GM18499 (cell line): ENCODE results near the gene OR4F17.
"Not testable (repeated sequence)": the region's sequence is repeated elsewhere in the genome, so short reads cannot be mapped to it uniquely, and the experiment has no call there.

Experiments used
- ATAC-seq: cut with Tn5 transposase; IDR thresholded peaks from one replicate; pipeline ENCODE4 v1.9.1; 2021; ENCODE audit warnings: moderate number of reproducible peaks; ENCODE audit not compliant: insufficient read depth, unreplicated experiment

Gene OR4F17, protein sequence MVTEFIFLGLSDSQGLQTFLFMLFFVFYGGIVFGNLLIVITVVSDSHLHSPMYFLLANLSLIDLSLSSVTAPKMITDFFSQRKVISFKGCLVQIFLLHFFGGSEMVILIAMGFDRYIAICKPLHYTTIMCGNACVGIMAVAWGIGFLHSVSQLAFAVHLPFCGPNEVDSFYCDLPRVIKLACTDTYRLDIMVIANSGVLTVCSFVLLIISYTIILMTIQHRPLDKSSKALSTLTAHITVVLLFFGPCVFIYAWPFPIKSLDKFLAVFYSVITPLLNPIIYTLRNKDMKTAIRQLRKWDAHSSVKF

DNA sequence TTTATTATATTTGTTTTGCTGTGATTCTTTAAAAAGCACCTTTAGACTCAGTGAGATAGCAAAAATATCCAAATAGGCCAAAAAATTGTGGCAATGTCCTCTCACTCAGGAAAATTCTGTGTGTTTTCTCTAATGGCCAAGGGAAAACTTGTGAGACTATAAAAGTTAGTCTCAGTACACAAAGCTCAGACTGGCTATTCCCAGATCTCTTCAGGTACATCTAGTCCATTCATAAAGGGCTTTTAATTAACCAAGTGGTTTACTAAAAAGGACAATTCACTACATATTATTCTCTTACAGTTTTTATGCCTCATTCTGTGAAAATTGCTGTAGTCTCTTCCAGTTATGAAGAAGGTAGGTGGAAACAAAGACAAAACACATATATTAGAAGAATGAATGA lies at the start of gene OR4F17:
Gene OR4F17, plus strand, starts transcription at position 301 of the 400 bp plus-strand sequence. CDS start 3,575 bp downstream, outside the sequence.
- not testable (repeated sequence) for ATAC-seq

DNA sequence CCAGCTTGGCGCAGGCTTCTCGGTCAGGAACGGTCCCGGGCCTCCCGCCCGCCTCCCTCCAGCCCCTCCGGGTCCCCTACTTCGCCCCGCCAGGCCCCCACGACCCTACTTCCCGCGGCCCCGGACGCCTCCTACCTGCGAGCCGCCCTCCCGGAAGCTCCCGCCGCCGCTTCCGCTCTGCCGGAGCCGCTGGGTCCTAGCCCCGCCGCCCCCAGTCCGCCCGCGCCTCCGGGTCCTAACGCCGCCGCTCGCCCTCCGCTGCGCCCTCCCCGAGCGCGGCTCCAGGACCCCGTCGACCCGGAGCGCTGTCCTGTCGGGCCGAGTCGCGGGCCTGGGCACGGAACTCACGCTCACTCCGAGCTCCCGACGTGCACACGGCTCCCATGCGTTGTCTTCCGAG lies 36.1 kb upstream of the OR4F17 start:
- not testable (repeated sequence) for ATAC-seq

DNA sequence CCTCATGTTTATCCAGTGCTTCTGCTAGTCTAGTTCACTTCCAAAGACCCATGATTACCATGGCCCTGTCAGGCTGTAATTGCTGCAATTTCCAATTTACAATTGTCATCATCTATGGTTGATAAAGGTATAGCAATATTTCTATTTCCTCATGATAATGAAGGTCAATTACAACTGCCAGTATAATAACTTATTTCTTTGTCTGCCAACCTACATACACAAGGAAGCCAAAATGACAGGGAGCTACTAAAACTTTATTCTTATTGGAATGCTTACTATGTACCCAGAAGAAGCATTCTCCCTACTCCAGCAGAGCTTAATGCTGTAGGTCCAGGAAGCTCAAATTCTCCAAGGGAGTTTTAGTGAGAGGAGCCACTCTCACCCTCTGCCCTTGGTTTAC lies 24.0 kb upstream of the OR4F17 start:
- not testable (repeated sequence) for ATAC-seq

DNA sequence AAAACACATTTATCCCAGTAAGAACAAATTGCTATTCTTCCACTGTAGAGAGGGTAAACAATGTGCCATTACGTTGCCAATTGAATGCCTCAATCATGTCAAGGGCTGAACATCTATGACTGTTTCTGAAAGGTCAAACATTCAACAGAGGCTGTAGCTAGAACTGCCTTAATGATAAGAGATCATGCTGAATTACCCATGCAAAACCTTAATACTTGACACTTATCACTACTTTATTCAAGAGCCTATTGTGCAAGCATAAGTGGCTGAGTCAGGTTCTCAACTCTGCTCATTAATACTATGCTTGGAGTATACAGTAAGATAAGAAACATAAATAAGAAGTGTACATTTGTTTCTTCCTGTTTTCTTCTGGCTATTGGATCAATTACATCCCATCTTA lies 23.3 kb upstream of the OR4F17 start:
- ATAC-seq: not testable (repeated sequence)

DNA sequence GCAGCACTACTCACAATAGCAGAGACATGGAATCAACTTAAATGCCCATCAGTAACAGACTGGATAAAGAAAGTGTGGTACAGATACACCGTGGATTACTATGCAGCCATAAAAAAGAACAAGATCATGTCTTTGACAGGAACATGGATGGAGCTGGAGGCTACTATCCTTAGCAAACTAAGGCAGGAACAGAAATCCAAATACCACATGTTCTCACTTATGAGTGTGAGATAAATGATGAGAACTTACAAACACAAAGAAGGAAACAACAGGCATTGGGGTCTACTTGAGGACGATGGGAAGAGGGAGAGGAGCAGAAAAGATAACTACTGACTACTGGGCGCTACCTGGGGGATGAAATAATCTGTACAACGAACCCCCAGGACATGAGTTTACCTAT lies 16.2 kb upstream of the OR4F17 start:
- not testable (repeated sequence) for ATAC-seq

DNA sequence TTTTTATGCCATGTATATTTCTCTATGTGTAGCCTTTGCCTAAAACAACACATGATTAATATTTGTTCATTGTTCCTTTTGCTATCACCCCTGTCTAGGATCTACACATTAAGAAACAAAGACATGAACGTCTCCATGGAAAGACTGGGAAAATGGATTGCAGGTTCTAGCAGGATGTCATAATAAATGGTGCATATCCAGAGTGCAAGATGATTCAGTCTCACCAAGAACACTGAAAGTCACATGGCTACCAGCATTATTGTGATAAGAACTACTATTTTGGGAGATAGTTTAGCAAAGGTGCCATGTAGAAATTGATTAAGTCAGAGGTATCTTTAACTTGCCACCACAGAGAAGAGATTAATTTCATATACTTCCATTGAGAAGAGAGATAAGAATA lies 12.1 kb upstream of the OR4F17 start:
- ATAC-seq: not testable (repeated sequence)

DNA sequence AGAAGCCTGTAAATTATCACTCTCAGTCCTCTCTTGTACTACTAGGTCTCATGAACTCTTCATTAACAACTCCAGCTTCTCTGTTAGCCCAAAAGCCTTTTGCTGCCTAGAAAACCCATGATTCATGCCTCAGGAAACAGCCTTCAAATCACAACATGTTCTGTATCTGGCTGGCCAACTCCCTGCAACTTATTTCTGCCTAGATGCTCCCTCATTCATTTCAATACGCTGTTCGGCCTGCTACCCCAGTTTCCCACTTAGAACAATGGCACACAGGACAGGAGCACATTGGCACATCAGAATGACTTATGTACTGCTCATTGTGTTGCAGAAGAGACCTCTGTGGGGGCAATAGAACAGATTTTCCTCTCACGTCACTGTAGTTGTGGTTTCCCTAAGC lies 9.3 kb upstream of the OR4F17 start:
- not testable (repeated sequence) for ATAC-seq

DNA sequence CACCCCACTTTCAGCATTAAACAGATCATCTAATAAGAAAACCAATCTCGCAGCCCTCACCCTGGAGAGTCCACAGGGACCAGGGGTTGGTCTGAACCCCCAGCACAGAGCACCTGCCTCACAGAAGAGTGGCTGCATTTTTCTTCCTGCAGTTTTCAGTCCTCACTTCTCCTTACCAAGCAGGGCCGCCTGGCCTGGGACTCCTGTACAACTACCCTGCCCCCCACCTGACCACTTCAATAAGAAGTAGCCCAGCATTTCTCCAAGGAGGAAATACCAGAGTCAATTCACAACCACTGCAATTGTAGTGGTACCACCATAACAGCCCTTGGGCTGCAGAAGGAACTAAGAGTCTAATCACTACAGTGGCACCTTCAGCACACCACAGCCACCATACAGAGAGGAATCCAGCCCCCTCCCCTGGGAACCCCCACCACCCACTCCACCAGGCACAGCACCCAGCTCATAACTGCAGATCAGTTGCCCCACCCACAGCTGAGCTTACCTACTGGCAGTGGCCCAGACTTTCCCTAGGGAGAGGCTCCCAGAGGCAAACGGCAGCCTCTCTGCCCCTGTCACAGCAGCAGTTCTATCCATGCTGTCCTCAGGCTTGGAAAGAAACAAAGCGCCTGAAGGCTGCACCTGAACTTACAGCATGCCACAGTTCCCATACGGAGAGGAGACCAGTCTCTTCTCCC lies 13.7 kb downstream of the OR4F17 start:
- not testable (repeated sequence) for ATAC-seq
